Gastroesophageal sphincter (tissue), 4 donors: ENCODE measurements around the gene LIPC. TPM values are rescaled to one million over a fixed set of nuclear protein-coding genes. Genes with fewer than 3 reads are reported as not detected.

Source experiments
- ATAC-seq: fragments of 150-250 bp; one replicate; pipeline ENCODE4 v1.9.1; 2016; ENCODE audit warnings: mild to moderate bottlenecking, moderate library complexity
- H3K27ac ChIP-seq, 4 donors: fragments of 200-600 bp; sonication (generic) in 3 of 4; 1 replicate in 3 of 4; 2 replicates in 1 of 4; pipeline ENCODE4 v1.5.1; 2016 to 2019
- H3K27me3 ChIP-seq: fragments of 200-600 bp; sonication (generic); one replicate; pipeline ENCODE4 v1.5.1; 2019
- H3K36me3 ChIP-seq, 2 donors: fragments of 200-600 bp; sonication (generic); one replicate each; pipeline ENCODE4 v1.5.1; 2019; ENCODE audit warnings: control low read depth in 1 of 2
- H3K4me1 ChIP-seq, 3 donors: fragments of 200-600 bp; sonication (generic); 1 replicate in 2 of 3; 2 replicates in 1 of 3; pipeline ENCODE4 v1.5.1; 2016 to 2019; ENCODE audit warnings: control low read depth in 2 of 3
- H3K4me3 ChIP-seq, 2 donors: fragments of 200-600 bp; sonication (generic); one replicate each; pipeline ENCODE4 v1.5.1; 2019; ENCODE audit warnings: mild to moderate bottlenecking in 1 of 2, moderate library complexity in 1 of 2
- H3K9me3 ChIP-seq, 3 donors: fragments of 200-600 bp; sonication (generic); one replicate each; pipeline ENCODE4 v1.5.1; 2017 to 2019; ENCODE audit warnings: control low read depth in 2 of 3
- EP300 ChIP-seq: sonication (generic); formaldehyde crosslinking; IDR thresholded peaks from one replicate; pipeline ENCODE4 v1.6.1; 2017; ENCODE audit warnings: antibody characterized with exemption, mild to moderate bottlenecking
- POLR2A ChIP-seq, 2 donors: fragments of 450-650 bp; IDR thresholded peaks; one replicate each; pipeline ENCODE4 v1.6.1; 2017; ENCODE audit warnings: antibody characterized with exemption in 2 of 2, mild to moderate bottlenecking in 2 of 2, moderate library complexity in 1 of 2
- POLR2AphosphoS5 ChIP-seq: sonication (generic); formaldehyde crosslinking; IDR thresholded peaks from one replicate; pipeline ENCODE4 v1.6.1; 2017; ENCODE audit warnings: antibody characterized with exemption
- WGBS, 2 donors: methylation state at CpG; one replicate each; pipeline ENCODE4 v1.1.5; 2018; ENCODE audit warnings: low coverage in 1 of 2; 5-methylcytosine and 5-hydroxymethylcytosine counted together
- total RNA-seq, 4 donors: library from RNA; depleted of rRNA; stranded (reverse); fragments of >200 nt; gene quantifications; one replicate each; pipeline ENCODE4 v1.1.0, GENCODE V29; 2016
- TF ChIP-seq, protein P1 (sequence below), 4 experiments: fragments of 200-600 bp in 2 of 4; fragments of 450-650 bp in 2 of 4; sonication (generic) in 1 of 4; IDR thresholded peaks; one replicate each; pipeline ENCODE4 v1.5.1; 2017 to 2019; ENCODE audit warnings: antibody characterized with exemption in 4 of 4, mild to moderate bottlenecking in 2 of 4, moderate library complexity in 2 of 4

The LIPC gene
- total RNA-seq, 4 donors from 2014 or later = 0.32 to 0.50 TPM; not detected in 2

DNA sequence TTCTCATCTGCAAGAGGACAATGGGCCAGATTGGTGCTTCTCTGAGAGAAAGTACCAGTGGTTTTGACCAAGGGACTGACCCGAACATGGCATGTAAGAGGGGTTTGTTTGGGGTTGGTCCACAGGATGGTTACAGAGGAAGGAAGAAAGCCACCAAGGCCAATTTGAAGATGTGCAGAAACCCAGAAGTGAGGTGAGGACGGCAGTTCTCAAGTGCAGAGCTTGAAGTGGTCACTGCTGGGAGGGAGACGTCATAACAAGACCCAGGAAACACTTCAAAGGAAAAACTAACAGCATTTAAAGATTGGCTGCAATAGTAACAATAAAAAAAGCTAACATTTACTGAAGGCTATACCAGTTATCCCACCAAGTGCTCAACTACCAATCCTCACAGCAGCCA is 29.1 kb downstream of the LIPC start:
- 89 to 100% methylated on average over 2 to 3 of the region's 3 CpGs for WGBS, 2 donors

DNA sequence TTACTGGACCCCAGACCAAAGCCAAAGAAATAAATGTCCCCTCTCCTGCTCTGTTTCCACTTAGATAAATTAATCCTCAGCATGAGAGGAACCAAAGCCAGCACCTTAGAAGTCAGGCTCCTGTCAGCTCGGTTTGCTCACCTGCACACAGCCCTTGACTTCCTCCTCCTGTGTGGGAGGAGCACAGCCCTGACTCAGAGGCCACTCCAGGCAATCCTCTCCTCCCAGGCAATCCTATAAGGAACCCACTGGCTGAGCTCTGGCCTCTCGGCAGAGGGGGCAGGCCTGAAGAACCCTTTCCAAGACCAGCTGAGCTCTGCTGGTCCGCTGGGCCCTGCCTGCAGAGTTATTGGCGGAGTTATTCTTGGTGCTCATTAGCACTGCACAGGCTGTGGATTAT is 30.8 kb downstream of the LIPC start:
- ATAC-seq = no peak
- no peak for TF ChIP-seq POLR2AphosphoS5
- TF ChIP-seq POLR2A (IDR thresholded peaks at IDR 0.05) = no peak
- TF ChIP-seq, protein P1, sequence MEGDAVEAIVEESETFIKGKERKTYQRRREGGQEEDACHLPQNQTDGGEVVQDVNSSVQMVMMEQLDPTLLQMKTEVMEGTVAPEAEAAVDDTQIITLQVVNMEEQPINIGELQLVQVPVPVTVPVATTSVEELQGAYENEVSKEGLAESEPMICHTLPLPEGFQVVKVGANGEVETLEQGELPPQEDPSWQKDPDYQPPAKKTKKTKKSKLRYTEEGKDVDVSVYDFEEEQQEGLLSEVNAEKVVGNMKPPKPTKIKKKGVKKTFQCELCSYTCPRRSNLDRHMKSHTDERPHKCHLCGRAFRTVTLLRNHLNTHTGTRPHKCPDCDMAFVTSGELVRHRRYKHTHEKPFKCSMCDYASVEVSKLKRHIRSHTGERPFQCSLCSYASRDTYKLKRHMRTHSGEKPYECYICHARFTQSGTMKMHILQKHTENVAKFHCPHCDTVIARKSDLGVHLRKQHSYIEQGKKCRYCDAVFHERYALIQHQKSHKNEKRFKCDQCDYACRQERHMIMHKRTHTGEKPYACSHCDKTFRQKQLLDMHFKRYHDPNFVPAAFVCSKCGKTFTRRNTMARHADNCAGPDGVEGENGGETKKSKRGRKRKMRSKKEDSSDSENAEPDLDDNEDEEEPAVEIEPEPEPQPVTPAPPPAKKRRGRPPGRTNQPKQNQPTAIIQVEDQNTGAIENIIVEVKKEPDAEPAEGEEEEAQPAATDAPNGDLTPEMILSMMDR (IDR thresholded peaks at IDR 0.05) = no peak
- no peak for TF ChIP-seq EP300
- H3K36me3 ChIP-seq = no peaks in the 10 kb centered on the region
- no peak overlapping the region for H3K27ac ChIP-seq
- no peak overlapping the region for H3K4me3 ChIP-seq
- 73 to 100% methylated on average over 1 to 3 of the region's 4 CpGs for WGBS, 2 donors
- H3K9me3 ChIP-seq = no peaks in the 10 kb centered on the region
- no peaks in the 10 kb centered on the region for H3K27me3 ChIP-seq
- peaks cover 0 to 14% (median 3%) of the 10 kb centered on the region in 3 donors for H3K4me1 ChIP-seq

More for the DNA sequence above, 29.1 kb downstream of the LIPC start:
- no peak for ATAC-seq
- Histone ChIP-seq H3K27ac (no peak overlapping the region), H3K27me3 (no peaks in the 10 kb centered on the region), H3K4me1 (peaks cover 0 to 14% (median 3%) of the 10 kb centered on the region in 3 donors), H3K4me3 (no peak overlapping the region), H3K9me3 (no peaks in the 10 kb centered on the region), H3K36me3 (no peaks in the 10 kb centered on the region)
- TF ChIP-seq POLR2A (IDR thresholded peaks at IDR 0.05) = no peak
- no peak for TF ChIP-seq EP300
- TF ChIP-seq, protein P1 (IDR thresholded peaks at IDR 0.05) = no peak
- TF ChIP-seq POLR2AphosphoS5 = no peak

DNA sequence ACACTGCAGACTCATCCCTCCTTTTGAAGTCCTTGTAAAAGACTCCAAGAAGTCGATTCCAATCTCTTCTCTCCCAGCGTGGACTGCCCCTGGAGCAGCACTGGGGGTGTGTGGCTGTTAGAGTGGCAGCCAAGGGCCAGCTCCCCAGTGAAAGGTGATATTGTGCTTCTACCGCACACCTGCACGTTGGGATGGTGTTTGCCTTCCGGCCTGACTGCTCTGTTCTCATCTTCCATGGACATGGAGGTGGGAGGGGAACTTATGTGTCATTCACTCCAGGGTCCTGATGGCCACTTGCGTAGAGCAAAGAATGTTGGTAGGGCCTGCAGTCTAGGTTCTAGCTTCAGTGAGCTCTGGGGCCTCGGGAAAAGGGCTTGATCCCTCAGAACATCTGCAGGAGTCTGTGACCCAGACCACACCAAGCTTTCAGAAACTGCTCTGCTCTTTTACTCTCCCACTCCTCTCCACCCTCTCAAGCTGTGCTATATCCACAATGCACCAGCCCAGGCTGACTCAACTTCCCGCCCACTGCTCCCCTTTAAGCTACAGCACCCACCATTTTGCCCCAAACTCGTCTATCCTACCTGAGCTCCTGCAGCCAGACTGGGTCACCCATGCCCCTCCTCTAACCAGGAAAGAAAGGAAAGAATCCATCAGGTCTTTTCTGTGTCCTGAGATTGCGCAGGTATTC is 31.3 kb downstream of the LIPC start:
- ATAC-seq = no peak
- H3K4me3 ChIP-seq = no peak overlapping the region
- H3K36me3 ChIP-seq = no peaks in the 10 kb centered on the region
- no peaks in the 10 kb centered on the region for H3K27me3 ChIP-seq
- peaks cover 0 to 14% (median 3%) of the 10 kb centered on the region in 3 donors for H3K4me1 ChIP-seq
- TF ChIP-seq POLR2AphosphoS5 (no peak), POLR2A (IDR thresholded peaks at IDR 0.05) (no peak), EP300 (no peak)
- TF ChIP-seq, protein P1 (IDR thresholded peaks at IDR 0.05) = no peak
- WGBS, 2 donors = 81 to 92% methylated on average over 3 to 6 of the region's 10 CpGs
- H3K9me3 ChIP-seq = no peaks in the 10 kb centered on the region
- no peak overlapping the region for H3K27ac ChIP-seq

DNA sequence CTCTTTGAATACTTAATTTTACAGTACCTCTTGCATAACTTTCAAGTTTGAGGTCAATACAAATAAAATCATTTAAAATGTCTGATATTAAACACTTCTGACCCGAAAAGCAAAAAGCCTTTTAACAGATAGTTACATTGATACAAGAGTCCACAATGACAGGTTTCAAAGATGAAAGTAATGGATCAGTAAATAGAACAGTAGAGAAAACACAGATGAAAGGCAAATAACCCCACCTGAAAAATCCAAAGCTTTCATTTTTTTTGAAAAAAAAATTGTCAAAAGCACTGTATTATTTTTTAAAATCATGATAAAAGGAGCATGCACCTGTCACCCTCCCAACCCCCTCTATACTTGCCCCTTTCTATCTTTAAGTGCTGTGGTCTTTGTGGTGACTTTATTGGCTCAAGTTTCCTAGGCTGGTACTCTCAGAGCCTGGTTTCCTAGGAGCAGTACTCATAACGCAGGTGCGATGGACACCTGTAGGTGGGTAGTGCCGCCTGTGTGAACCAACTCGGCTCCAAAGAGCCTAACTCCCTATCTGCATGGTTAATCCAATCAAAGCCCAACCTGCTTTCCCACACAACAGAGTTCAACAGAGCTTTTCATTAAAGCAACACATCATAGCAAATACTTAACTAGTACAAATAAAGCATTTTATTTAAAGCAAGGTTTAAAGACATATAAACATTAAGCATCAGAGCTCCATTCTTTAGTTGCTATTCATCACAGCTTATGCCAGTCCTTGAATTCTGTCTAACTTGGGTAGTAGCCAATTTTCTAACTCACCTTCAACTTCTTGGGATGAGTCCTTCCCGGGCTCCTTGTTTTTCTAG is 32.2 kb downstream of the LIPC start:
- ATAC-seq = no peak
- WGBS, 2 donors = 90 to 97% methylated on average over 4 of the region's 6 CpGs
- Histone ChIP-seq H3K4me3 (no peak overlapping the region), H3K27ac (no peak overlapping the region), H3K9me3 (no peaks in the 10 kb centered on the region), H3K36me3 (no peaks in the 10 kb centered on the region), H3K4me1 (peaks cover 0 to 11% (median 3%) of the 10 kb centered on the region in 3 donors), H3K27me3 (no peaks in the 10 kb centered on the region)
- no peak for TF ChIP-seq POLR2AphosphoS5
- TF ChIP-seq POLR2A (IDR thresholded peaks at IDR 0.05) = no peak
- TF ChIP-seq, protein P1 (IDR thresholded peaks at IDR 0.05) = no peak
- no peak for TF ChIP-seq EP300
